ENCODE data around the gene FOXL3.

- TF ChIP-seq CTCF (IDR thresholded peaks at IDR 0.05) (no peak), POLR2A (IDR thresholded peaks at IDR 0.05) (no peak)
These were observed 17.8 kb upstream of the FOXL3 start for GRCh38 chr7:272108-272615.
